ENCODE data around the gene PRLH. TPM values are rescaled to one million over a fixed set of nuclear protein-coding genes. Genes with fewer than 3 reads are reported as not detected.

The PRLH gene
- total RNA-seq, 1 experiment from 2014 or later, result not detected

DNA sequence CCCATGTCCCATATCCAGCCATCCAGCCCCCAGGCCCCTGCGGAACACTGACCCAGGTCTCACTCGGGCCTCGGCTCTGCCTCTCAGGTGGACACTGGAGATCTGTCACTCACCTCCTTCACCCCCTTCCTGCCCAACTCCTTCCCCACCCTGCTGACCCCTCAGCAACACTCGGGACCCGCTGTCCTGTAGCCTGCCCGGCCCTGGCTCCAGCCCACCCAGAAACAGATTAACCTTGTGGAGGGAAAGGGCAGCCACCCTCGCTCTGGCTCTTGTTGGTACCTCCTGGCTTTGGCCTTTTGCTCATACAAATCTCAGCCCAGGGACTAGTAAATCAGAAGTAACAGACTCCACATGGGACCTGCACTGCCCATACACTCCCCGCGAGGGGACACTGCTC lies 29.8 kb upstream of the PRLH start:
- H3K9me3 Mint-ChIP-seq, result no peaks in the 10 kb centered on the region
- no peak overlapping the region for H3K4me3 Mint-ChIP-seq
- peaks cover 1% of the 10 kb centered on the region; the same call in 1 of the 2 replicates for H3K36me3 Mint-ChIP-seq
- H3K27ac Mint-ChIP-seq, result no peak overlapping the region
- DNase-seq (ENCODE audit: low spot score) (no peak), ATAC-seq (no peak)
- H3K27me3 Mint-ChIP-seq (ENCODE audit: low read depth), result peaks cover 3% of the 10 kb centered on the region
- H3K4me1 Mint-ChIP-seq, result peaks cover 20% of the 10 kb centered on the region
- TF ChIP-seq ZNF416 (CRISPR knock-in tag; IDR thresholded peaks at IDR 0.05) (no peak), PRRX2 (CRISPR knock-in tag; IDR thresholded peaks at IDR 0.05) (no peak), NR1H2 (CRISPR knock-in tag; IDR thresholded peaks at IDR 0.05) (no peak), TCF7 (CRISPR knock-in tag; IDR thresholded peaks at IDR 0.05; ENCODE audit: low read depth) (no peak), ZNF232 (CRISPR knock-in tag; IDR thresholded peaks at IDR 0.05) (no peak), HMGA2 (CRISPR knock-in tag; IDR thresholded peaks at IDR 0.05) (no peak), ELF4 (CRISPR knock-in tag; IDR thresholded peaks at IDR 0.05; ENCODE audit: low read depth) (no peak), NFYB (CRISPR knock-in tag; conservative IDR thresholded peaks at IDR 0.05; ENCODE audit: low read depth) (no peak), FOXJ3 (CRISPR knock-in tag; IDR thresholded peaks at IDR 0.05; ENCODE audit: borderline replicate concordance) (no peak)
- TF ChIP-seq, protein P1, sequence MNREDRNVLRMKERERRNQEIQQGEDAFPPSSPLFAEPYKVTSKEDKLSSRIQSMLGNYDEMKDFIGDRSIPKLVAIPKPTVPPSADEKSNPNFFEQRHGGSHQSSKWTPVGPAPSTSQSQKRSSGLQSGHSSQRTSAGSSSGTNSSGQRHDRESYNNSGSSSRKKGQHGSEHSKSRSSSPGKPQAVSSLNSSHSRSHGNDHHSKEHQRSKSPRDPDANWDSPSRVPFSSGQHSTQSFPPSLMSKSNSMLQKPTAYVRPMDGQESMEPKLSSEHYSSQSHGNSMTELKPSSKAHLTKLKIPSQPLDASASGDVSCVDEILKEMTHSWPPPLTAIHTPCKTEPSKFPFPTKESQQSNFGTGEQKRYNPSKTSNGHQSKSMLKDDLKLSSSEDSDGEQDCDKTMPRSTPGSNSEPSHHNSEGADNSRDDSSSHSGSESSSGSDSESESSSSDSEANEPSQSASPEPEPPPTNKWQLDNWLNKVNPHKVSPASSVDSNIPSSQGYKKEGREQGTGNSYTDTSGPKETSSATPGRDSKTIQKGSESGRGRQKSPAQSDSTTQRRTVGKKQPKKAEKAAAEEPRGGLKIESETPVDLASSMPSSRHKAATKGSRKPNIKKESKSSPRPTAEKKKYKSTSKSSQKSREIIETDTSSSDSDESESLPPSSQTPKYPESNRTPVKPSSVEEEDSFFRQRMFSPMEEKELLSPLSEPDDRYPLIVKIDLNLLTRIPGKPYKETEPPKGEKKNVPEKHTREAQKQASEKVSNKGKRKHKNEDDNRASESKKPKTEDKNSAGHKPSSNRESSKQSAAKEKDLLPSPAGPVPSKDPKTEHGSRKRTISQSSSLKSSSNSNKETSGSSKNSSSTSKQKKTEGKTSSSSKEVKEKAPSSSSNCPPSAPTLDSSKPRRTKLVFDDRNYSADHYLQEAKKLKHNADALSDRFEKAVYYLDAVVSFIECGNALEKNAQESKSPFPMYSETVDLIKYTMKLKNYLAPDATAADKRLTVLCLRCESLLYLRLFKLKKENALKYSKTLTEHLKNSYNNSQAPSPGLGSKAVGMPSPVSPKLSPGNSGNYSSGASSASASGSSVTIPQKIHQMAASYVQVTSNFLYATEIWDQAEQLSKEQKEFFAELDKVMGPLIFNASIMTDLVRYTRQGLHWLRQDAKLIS (CRISPR knock-in tag; IDR thresholded peaks at IDR 0.05; ENCODE audit: borderline replicate concordance), result no peak
- TF ChIP-seq, protein P2, sequence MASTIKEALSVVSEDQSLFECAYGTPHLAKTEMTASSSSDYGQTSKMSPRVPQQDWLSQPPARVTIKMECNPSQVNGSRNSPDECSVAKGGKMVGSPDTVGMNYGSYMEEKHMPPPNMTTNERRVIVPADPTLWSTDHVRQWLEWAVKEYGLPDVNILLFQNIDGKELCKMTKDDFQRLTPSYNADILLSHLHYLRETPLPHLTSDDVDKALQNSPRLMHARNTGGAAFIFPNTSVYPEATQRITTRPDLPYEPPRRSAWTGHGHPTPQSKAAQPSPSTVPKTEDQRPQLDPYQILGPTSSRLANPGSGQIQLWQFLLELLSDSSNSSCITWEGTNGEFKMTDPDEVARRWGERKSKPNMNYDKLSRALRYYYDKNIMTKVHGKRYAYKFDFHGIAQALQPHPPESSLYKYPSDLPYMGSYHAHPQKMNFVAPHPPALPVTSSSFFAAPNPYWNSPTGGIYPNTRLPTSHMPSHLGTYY (CRISPR knock-in tag; IDR thresholded peaks at IDR 0.05), result no peak
- TF ChIP-seq, protein P3, sequence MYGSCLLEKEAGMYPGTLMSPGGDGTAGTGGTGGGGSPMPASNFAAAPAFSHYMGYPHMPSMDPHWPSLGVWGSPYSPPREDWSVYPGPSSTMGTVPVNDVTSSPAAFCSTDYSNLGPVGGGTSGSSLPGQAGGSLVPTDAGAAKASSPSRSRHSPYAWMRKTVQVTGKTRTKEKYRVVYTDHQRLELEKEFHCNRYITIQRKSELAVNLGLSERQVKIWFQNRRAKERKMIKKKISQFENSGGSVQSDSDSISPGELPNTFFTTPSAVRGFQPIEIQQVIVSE (CRISPR knock-in tag; IDR thresholded peaks at IDR 0.05; ENCODE audit: borderline replicate concordance), result no peak
- POLR2A ChIA-PET, result no interaction called here
- CTCF ChIA-PET, result interaction anchor here (1.0 to 2.0 kb wide), 2 partner anchors 35 to 65 kb away, joined by 3 to 6 read pairs; no protein-coding TSS in a partner anchor

DNA sequence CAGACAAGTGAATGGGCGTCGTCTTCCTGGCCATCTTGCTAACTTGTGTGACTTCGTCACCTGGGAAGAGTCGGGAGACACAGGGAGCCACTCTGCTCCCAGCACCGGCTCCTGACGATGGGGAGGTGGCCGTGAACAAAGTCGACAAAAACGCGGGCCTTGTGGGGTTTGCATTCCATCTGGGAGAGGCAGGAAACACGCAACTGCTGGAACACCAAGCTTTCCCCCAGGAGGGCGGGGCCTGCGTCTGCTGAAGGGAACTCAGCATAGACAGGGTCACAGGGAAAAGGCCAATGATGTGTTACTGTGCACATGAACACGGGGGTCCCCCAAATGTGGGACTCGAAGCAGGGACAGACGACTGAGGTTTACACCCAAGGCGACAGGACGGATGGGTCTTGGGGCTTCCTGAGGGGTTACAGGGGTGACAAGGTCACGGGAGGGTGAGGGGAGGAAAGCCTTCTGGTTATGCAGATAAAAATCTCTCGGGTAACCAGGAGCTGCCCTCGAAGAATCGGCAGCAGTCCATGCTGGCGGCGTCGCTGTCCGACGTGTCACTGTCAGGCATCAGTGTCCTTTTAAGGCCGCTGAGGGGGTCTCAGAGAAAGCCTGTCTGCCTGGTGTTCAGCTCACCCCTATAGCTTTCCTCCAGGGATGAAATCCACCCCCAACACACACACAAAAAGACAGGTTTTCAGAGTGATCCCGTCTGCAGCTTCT lies 28.2 kb upstream of the PRLH start:
- CTCF ChIA-PET, result interaction anchor here (5.5 kb wide), 1 partner anchor 34 kb away, joined by 23 read pairs; no protein-coding TSS in a partner anchor
- no peak for ATAC-seq

More for the DNA sequence above, 28.2 kb upstream of the PRLH start:
- Mint-ChIP-seq H3K36me3 (peaks cover 2% of the 10 kb centered on the region; the same call in 1 of the 2 replicates), H3K4me3 (no peak overlapping the region), H3K27ac (no peak overlapping the region), H3K27me3 (ENCODE audit: low read depth) (no peaks in the 10 kb centered on the region; the same call in 1 of the 2 replicates), H3K9me3 (no peaks in the 10 kb centered on the region), H3K4me1 (peaks cover 6% of the 10 kb centered on the region; the same call in 1 of the 2 replicates)
- no peak for DNase-seq (ENCODE audit: low spot score)
- POLR2A ChIA-PET, result no interaction called here
- TF ChIP-seq MYBL2 (CRISPR knock-in tag; IDR thresholded peaks at IDR 0.05), result no peak
- TF ChIP-seq, protein P4, sequence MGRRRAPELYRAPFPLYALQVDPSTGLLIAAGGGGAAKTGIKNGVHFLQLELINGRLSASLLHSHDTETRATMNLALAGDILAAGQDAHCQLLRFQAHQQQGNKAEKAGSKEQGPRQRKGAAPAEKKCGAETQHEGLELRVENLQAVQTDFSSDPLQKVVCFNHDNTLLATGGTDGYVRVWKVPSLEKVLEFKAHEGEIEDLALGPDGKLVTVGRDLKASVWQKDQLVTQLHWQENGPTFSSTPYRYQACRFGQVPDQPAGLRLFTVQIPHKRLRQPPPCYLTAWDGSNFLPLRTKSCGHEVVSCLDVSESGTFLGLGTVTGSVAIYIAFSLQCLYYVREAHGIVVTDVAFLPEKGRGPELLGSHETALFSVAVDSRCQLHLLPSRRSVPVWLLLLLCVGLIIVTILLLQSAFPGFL (CRISPR knock-in tag; IDR thresholded peaks at IDR 0.05; ENCODE audit: borderline replicate concordance), result no peak
- TF ChIP-seq, protein P5, sequence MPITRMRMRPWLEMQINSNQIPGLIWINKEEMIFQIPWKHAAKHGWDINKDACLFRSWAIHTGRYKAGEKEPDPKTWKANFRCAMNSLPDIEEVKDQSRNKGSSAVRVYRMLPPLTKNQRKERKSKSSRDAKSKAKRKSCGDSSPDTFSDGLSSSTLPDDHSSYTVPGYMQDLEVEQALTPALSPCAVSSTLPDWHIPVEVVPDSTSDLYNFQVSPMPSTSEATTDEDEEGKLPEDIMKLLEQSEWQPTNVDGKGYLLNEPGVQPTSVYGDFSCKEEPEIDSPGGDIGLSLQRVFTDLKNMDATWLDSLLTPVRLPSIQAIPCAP (CRISPR knock-in tag; IDR thresholded peaks at IDR 0.05), result no peak
- TF ChIP-seq, protein P1 (CRISPR knock-in tag; IDR thresholded peaks at IDR 0.05; ENCODE audit: borderline replicate concordance), result no peak
- TF ChIP-seq HMGA2 (CRISPR knock-in tag; IDR thresholded peaks at IDR 0.05), result no peak
- TF ChIP-seq SP1 (CRISPR knock-in tag; conservative IDR thresholded peaks at IDR 0.05), result no peak
- TF ChIP-seq ZBTB21 (CRISPR knock-in tag; IDR thresholded peaks at IDR 0.05; ENCODE audit: borderline replicate concordance), result no peak
- no peak for TF ChIP-seq ESRRA (CRISPR knock-in tag; IDR thresholded peaks at IDR 0.05; ENCODE audit: borderline replicate concordance)
- TF ChIP-seq GABPB1 (CRISPR knock-in tag; IDR thresholded peaks at IDR 0.05), result no peak
- TF ChIP-seq NR2C2 (CRISPR knock-in tag; IDR thresholded peaks at IDR 0.05), result no peak
- TF ChIP-seq ZNF416 (CRISPR knock-in tag; IDR thresholded peaks at IDR 0.05), result no peak
- no peak for TF ChIP-seq SMAD3 (CRISPR knock-in tag; IDR thresholded peaks at IDR 0.05; ENCODE audit: borderline replicate concordance)
- TF ChIP-seq ZNF263 (CRISPR knock-in tag; IDR thresholded peaks at IDR 0.05; ENCODE audit: low read depth), result no peak
